Measurements from ENCODE around the gene FAM171A2.

- TF ChIP-seq CTCF (IDR thresholded peaks at IDR 0.05) (no peak), EZH2 (IDR thresholded peaks at IDR 0.05; ENCODE audit: borderline replicate concordance, insufficient read depth, low read depth, low read length, poor library complexity, severe bottlenecking) (no peak)
These were observed 18.2 kb upstream of the FAM171A2 start for GRCh38 chr17:44381810-44382305.
